Neutrophil (primary cell): Measurements from ENCODE around the gene ACAD9.

Source experiments
- H3K27ac ChIP-seq: fragments of 200-600 bp; sonication (generic); 2 replicates; pipeline ENCODE4 v1.5.1; 2016; ENCODE audit warnings: mild to moderate bottlenecking, moderate library complexity
- H3K27me3 ChIP-seq: fragments of 200-600 bp; sonication (generic); 2 replicates; pipeline ENCODE4 v1.6.0; 2016; ENCODE audit warnings: mild to moderate bottlenecking
- H3K36me3 ChIP-seq: fragments of 200-600 bp; sonication (generic); 2 replicates; pipeline ENCODE4 v1.5.1; 2017
- H3K4me1 ChIP-seq, 2 experiments: fragments of 200-600 bp in 1 of 2; sonication (generic) in 1 of 2; 1 replicate in 1 of 2; 2 replicates in 1 of 2; pipeline versions ENCODE4 v1.5.1 to v1.6.1; 2013 to 2016; ENCODE audit warnings: low read depth in 1 of 2, low read length in 1 of 2, mild to moderate bottlenecking in 1 of 2, moderate library complexity in 1 of 2; ENCODE audit not compliant: control insufficient read depth in 1 of 2, insufficient read depth in 1 of 2
- H3K4me3 ChIP-seq, 2 experiments: fragments of 200-600 bp in 1 of 2; sonication (generic) in 1 of 2; 1 replicate in 1 of 2; 2 replicates in 1 of 2; pipeline ENCODE4 v1.5.1; 2013 to 2016; ENCODE audit warnings: low read depth in 1 of 2, low read length in 1 of 2, mild to moderate bottlenecking in 1 of 2, moderate library complexity in 1 of 2
- H3K9me3 ChIP-seq: fragments of 200-600 bp; sonication (generic); 2 replicates; pipeline ENCODE4 v1.5.1; 2016
- TF ChIP-seq, protein P1 (sequence below): fragments of 200-600 bp; sonication (generic); IDR thresholded peaks from 2 replicates; pipeline ENCODE4 v1.5.1; 2016; ENCODE audit warnings: antibody characterized with exemption

ACAD9 gene

DNA sequence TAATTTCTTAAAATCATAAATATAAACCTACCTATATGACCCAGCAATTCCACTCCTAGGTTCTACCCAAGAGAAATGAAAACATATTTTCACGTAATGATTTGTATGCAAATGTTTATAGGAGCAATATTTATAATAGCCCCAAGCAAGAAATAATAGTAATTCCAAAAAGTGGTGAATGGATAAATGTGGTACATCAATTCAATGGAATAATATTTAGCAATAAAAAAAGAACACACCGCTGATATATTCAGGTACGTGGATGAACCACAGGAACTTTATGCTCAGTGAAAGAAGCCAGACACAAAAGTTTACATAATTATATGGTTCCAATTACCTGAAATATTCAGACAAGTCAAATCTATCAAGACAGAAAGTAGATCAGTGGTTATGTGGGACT is 49.9 kb downstream of the ACAD9 start:
- Histone ChIP-seq H3K36me3 (no peaks in the 10 kb centered on the region), H3K4me3 (no peak overlapping the region)
- TF ChIP-seq, protein P1, sequence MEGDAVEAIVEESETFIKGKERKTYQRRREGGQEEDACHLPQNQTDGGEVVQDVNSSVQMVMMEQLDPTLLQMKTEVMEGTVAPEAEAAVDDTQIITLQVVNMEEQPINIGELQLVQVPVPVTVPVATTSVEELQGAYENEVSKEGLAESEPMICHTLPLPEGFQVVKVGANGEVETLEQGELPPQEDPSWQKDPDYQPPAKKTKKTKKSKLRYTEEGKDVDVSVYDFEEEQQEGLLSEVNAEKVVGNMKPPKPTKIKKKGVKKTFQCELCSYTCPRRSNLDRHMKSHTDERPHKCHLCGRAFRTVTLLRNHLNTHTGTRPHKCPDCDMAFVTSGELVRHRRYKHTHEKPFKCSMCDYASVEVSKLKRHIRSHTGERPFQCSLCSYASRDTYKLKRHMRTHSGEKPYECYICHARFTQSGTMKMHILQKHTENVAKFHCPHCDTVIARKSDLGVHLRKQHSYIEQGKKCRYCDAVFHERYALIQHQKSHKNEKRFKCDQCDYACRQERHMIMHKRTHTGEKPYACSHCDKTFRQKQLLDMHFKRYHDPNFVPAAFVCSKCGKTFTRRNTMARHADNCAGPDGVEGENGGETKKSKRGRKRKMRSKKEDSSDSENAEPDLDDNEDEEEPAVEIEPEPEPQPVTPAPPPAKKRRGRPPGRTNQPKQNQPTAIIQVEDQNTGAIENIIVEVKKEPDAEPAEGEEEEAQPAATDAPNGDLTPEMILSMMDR: no peak

DNA sequence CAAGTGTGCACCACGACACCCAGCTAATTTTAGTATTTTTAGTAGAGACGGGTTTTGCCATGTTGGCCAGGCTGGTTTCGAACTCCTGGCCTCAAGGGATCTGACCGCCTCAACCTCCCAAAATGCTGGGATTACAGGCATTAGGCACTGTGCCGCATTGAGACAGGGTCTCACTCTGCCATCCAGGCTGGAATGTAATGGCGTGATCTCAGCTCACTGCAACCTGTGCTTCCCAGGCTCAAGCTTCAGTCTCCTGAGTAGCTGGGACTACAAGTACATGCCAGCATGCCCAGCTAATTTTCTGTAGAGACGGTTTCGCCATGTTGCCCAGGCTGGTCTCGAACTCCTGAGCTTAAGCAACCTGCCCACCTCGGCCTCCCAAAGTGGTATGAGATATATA is 51.6 kb downstream of the ACAD9 start:
- Histone ChIP-seq H3K27ac (no peak overlapping the region), H3K4me1 (no peaks in the 10 kb centered on the region), H3K36me3 (no peaks in the 10 kb centered on the region), H3K4me3 (no peak overlapping the region), H3K9me3 (no peaks in the 10 kb centered on the region), H3K27me3 (no peaks in the 10 kb centered on the region)
- TF ChIP-seq, protein P1: no peak

More for the DNA sequence above, 49.9 kb downstream of the ACAD9 start:
- Histone ChIP-seq H3K9me3 (no peaks in the 10 kb centered on the region), H3K27me3 (no peaks in the 10 kb centered on the region), H3K4me1 (no peaks in the 10 kb centered on the region), H3K27ac (no peak overlapping the region)

DNA sequence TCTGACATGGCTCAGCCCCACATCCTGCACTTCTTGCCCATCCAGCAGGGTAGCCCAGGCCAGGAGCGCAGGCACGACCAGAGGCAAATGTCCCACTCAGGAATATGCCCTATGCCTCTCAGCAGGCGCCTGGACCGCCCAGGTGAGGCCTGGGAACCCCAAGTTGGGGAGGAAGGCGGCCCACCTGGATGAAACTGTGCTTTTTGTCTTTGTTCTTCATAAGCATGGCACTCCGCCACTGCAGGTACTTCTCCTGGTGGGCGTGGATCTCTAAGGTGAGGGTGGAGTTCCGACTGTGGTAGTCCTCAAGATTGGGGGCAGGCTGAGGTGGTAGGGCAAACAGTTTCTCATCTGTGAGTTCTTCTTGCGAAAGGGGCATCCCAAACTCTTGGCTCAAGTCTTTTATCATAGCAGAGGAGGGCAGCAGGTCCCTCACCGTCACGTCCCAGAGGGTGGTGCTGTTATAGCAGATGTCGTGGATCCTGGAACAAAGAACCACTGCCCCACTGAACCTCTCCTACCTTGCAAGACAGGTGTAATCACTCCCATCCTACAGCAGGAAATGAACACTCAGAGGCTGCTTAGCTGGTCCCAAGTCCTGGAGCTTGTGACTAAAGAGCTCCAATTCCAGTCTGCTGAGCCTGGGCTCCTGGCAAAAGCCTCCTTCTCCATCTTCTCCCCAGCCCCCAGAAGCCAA is 53.2 kb downstream of the ACAD9 start:
- Histone ChIP-seq H3K9me3 (no peaks in the 10 kb centered on the region), H3K4me3 (no peak overlapping the region), H3K4me1 (no peaks in the 10 kb centered on the region), H3K27ac (no peak overlapping the region), H3K36me3 (no peaks in the 10 kb centered on the region), H3K27me3 (no peaks in the 10 kb centered on the region)
- TF ChIP-seq, protein P1: no peak

DNA sequence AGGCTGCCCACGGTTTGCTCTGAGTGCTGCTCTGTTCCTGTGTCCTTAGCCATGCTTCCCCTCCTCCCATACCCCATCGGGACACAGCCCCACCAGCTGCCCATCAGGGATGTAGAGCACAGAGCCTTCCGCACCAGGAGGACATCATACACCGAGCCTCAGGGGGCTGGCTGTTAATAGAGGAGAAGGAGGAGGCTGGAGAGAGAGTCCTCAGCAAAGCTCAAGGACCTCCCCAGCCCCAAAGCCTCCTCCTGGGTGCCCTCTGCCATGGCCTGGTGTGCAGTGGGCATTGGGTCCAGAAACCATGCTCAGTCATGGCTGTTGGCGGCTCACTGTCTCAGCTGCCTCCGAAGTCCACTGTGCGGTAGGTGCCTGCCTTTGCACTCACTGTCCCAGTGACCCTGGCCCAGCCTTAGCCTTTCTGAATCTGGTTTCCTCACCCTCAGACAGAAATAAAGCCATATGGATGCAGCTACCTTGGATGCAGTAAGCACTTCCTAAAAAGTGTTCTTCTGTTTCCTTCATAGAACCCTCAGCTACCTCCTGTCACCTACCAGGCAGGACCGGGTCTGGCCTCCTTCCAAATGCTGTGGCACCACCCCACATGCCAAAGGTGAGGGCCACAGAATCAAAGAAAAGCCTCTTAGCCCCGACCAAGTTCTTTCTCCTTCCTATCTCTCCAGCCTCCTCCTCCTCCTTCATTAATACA is 53.9 kb downstream of the ACAD9 start:
- Histone ChIP-seq H3K4me3 (no peak overlapping the region), H3K36me3 (no peaks in the 10 kb centered on the region), H3K9me3 (no peaks in the 10 kb centered on the region), H3K27ac (no peak overlapping the region), H3K27me3 (no peaks in the 10 kb centered on the region), H3K4me1 (no peaks in the 10 kb centered on the region)
- TF ChIP-seq, protein P1: no peak

DNA sequence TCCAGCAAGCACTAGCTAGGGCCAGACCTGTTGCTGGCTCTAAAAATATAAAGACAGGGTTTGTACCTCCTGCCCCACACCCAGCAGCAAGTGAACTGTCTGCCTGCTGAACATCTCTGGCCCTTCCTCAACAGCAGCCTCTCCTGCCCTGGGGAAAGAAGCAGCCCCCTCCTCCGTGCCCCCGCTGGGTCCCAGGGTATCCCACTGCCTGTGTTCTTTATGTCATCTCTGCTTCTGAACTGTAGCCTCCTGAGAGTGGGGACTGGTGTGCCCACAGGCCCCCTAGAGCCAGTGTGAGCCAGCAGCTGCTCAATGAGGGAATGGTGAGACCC is 54.5 kb downstream of the ACAD9 start:
- no peaks in the 10 kb centered on the region for H3K4me1 ChIP-seq

More for the DNA sequence above, 54.5 kb downstream of the ACAD9 start:
- Histone ChIP-seq H3K9me3 (no peaks in the 10 kb centered on the region), H3K27me3 (no peaks in the 10 kb centered on the region), H3K36me3 (no peaks in the 10 kb centered on the region), H3K4me3 (no peak overlapping the region), H3K27ac (no peak overlapping the region)
- TF ChIP-seq, protein P1: no peak
